Activated T-cell treated with anti-CD3 and anti-CD28 coated beads, Interleukin-2, amount 50 U/mL, for 4 hours (primary cell): Measurements from ENCODE around the gene APLP2. TPM values are rescaled to one million over a fixed set of nuclear protein-coding genes. Genes with fewer than 3 reads are reported as not detected.
"Not testable (repeated sequence)": the region's sequence is repeated elsewhere in the genome, so short reads cannot be mapped to it uniquely, and the experiment has no call there.

Experiments
- ATAC-seq, 2 donors: fragments of 200-7000 bp; cut with Tn5 transposase; one replicate each; pipeline ENCODE4 v1.10.0; 2021
- DNase-seq: peaks from one replicate; pipeline ENCODE4 v3.0.0-alpha.2; 2020
- H3K27me3 Mint-ChIP-seq: one replicate; pipeline ENCODE4 v1.8.0; 2021; ENCODE audit warnings: low read depth, mixed read lengths
- H3K36me3 Mint-ChIP-seq: one replicate; pipeline ENCODE4 v1.8.0; 2022; ENCODE audit warnings: mixed read lengths; ENCODE audit not compliant: insufficient read depth
- H3K4me1 Mint-ChIP-seq: one replicate; pipeline ENCODE4 v1.8.0; 2021; ENCODE audit warnings: low read depth, mixed read lengths
- H3K4me3 Mint-ChIP-seq: one replicate; pipeline ENCODE4 v1.8.0; 2021; ENCODE audit warnings: mild to moderate bottlenecking, moderate library complexity, mixed read lengths
- H3K9me3 Mint-ChIP-seq: one replicate; pipeline ENCODE4 v1.8.0; 2021; ENCODE audit warnings: mixed read lengths
- total RNA-seq, 3 donors: library from RNA; stranded (reverse); gene quantifications; one replicate each; pipeline ENCODE4 v1.2.1, GENCODE V29; 2021

APLP2 gene
- total RNA-seq, 3 donors from 2014 or later: 53.5 to 70.6 (median 60.4) TPM

GRCh38 chr11:130089674-130090073 is 20.0 kb downstream of the APLP2 start:
- Mint-ChIP-seq H3K36me3 (peaks cover 7% of the 10 kb centered on the region), H3K27me3 (no peaks in the 10 kb centered on the region), H3K9me3 (no peaks in the 10 kb centered on the region), H3K4me3 (no peak overlapping the region), H3K4me1 (peaks cover 30% of the 10 kb centered on the region)
- ATAC-seq (no peak), DNase-seq (no peak)

GRCh38 chr11:130090517-130090916 is 20.8 kb downstream of the APLP2 start:
- not testable (repeated sequence) for DNase-seq, H3K4me3 Mint-ChIP-seq, ATAC-seq, H3K27me3 Mint-ChIP-seq, H3K36me3 Mint-ChIP-seq, H3K9me3 Mint-ChIP-seq
- H3K4me1 Mint-ChIP-seq: peaks cover 32% of the 10 kb centered on the region

DNA sequence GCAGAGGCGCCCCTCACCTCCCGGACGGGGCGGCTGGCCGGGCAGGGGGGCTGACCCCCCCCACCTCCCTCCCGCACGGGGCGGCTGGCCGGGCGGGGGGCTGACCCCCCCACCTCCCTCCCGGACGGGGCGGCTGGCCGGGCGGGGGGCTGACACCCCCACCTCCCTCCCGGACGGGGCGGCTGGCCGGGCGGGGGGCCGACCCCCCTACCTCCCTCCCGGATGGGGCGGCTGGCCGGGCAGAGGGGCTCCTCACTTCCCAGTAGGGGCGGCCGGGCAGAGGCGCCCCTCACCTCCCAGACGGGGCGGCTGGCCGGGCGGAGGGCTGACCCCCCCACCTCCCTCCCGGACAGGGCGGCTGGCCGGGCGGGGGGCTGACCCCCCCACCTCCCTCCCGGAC is 21.5 kb downstream of the APLP2 start:
- not testable (repeated sequence) for H3K9me3 Mint-ChIP-seq, H3K4me3 Mint-ChIP-seq, ATAC-seq, H3K27me3 Mint-ChIP-seq, DNase-seq, H3K36me3 Mint-ChIP-seq
- peaks cover 34% of the 10 kb centered on the region for H3K4me1 Mint-ChIP-seq

- H3K4me1 Mint-ChIP-seq: peaks cover 21% of the 10 kb centered on the region
- H3K4me3 Mint-ChIP-seq: no peak overlapping the region
- no peak for DNase-seq
- peaks cover 5% of the 10 kb centered on the region for H3K36me3 Mint-ChIP-seq
- ATAC-seq: no peak
- H3K9me3 Mint-ChIP-seq: no peaks in the 10 kb centered on the region
- H3K27me3 Mint-ChIP-seq: no peaks in the 10 kb centered on the region
These were observed 23.0 kb downstream of the APLP2 start for GRCh38 chr11:130092661-130093060.

DNA sequence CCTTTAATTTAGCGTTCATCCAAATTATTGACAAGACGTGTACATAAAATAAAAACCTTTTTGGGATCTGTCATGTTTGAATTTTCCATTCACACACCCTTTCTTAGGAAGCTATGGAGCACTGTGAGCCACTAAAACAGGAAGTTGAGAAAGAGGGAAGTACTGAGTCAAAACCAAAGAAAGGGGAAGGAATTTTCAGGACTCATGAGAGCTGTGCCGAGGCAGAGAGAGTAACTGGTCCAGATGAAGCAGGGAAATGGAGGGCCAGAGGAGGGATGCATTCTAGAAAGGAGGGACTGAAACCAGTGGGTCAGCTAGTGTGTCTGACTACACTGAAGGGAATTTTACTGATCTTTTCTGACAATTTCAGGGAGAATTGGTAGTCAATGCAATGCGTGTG is 24.9 kb downstream of the APLP2 start:
- peaks cover 5% of the 10 kb centered on the region for H3K36me3 Mint-ChIP-seq
- no peak for DNase-seq
- H3K27me3 Mint-ChIP-seq: no peaks in the 10 kb centered on the region
- H3K4me3 Mint-ChIP-seq: no peak overlapping the region
- H3K9me3 Mint-ChIP-seq: no peaks in the 10 kb centered on the region
- peaks cover 12% of the 10 kb centered on the region for H3K4me1 Mint-ChIP-seq
- ATAC-seq: no peak

DNA sequence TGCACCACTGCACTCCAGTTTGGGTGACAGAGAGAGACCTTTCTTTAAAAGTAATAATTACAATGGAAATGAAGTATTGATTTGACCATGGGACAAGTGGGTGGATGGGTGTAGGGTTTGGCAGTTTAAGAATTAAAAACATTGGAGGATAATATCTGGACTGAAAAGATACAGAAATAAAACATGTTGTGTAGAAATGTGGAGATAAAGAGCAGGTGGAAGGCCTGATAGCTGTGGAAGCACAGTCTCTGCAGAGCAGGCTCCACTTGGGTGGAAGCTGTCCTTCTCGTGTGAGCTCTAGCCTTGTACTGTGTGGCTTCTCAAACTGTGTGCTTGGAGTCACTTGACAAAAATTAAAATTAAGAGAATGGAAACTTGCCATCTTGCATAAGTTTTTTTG is 25.6 kb downstream of the APLP2 start:
- ATAC-seq: no peak
- no peak overlapping the region for H3K4me3 Mint-ChIP-seq
- no peaks in the 10 kb centered on the region for H3K9me3 Mint-ChIP-seq
- peaks cover 5% of the 10 kb centered on the region for H3K36me3 Mint-ChIP-seq
- peaks cover 12% of the 10 kb centered on the region for H3K4me1 Mint-ChIP-seq
- no peaks in the 10 kb centered on the region for H3K27me3 Mint-ChIP-seq
- no peak for DNase-seq

- H3K27me3 Mint-ChIP-seq: no peaks in the 10 kb centered on the region
- H3K9me3 Mint-ChIP-seq: no peaks in the 10 kb centered on the region
- ATAC-seq (no peak), DNase-seq (no peak)
- H3K4me3 Mint-ChIP-seq: no peak overlapping the region
- peaks cover 5% of the 10 kb centered on the region for H3K36me3 Mint-ChIP-seq
- peaks cover 12% of the 10 kb centered on the region for H3K4me1 Mint-ChIP-seq
These were observed 26.3 kb downstream of the APLP2 start for GRCh38 chr11:130096042-130096441.

GRCh38 chr11:130096823-130097222 is 27.1 kb downstream of the APLP2 start:
- DNase-seq: no peak
- Mint-ChIP-seq H3K27me3 (no peaks in the 10 kb centered on the region), H3K36me3 (peaks cover 5% of the 10 kb centered on the region), H3K9me3 (no peaks in the 10 kb centered on the region), H3K4me3 (no peak overlapping the region), H3K4me1 (peaks cover 12% of the 10 kb centered on the region)
- ATAC-seq: no peak

DNA sequence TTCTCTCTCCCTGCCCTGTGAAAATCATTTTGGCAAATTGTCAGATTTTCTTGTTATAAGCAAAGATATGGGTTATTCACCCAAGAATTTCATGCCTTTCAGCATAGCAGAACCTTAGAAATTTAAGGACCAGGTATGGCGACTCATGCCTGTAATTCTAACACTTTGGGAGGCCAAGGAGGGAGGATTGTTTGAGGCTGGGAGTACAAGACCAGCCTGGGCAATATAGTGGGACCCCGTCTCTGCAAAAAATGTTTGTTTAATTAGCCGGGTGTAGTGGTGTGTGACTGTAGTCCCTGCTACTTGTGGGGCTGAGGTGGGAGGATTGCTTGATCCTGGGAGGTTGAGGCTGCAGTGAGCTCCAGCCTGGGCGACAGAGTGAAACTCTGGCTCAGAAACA is 27.6 kb downstream of the APLP2 start:
- Mint-ChIP-seq H3K4me3 (no peak overlapping the region), H3K4me1 (peaks cover 12% of the 10 kb centered on the region), H3K9me3 (no peaks in the 10 kb centered on the region), H3K36me3 (peaks cover 5% of the 10 kb centered on the region), H3K27me3 (no peaks in the 10 kb centered on the region)
- DNase-seq (no peak), ATAC-seq (no peak)

DNA sequence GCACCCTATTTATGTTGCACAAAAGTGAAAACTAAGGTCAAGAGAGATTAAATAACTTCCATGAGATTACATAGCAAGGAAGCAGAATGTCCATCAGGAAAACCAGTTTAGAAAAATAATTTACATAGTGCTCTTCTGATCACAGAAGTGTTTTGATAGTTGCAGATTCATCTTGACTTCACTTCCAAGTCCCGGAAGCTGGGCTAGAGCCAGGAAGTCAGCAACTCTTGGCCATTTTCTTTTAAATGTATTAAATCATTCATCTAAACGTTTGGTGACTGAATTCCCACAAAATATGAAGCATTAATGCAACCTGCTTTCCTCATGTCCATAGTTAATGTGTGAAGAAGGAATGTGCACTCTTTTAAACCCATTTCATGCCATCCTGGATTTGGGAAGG is 29.7 kb downstream of the APLP2 start:
- H3K36me3 Mint-ChIP-seq: no peaks in the 10 kb centered on the region
- peaks cover 12% of the 10 kb centered on the region for H3K4me1 Mint-ChIP-seq

DNA sequence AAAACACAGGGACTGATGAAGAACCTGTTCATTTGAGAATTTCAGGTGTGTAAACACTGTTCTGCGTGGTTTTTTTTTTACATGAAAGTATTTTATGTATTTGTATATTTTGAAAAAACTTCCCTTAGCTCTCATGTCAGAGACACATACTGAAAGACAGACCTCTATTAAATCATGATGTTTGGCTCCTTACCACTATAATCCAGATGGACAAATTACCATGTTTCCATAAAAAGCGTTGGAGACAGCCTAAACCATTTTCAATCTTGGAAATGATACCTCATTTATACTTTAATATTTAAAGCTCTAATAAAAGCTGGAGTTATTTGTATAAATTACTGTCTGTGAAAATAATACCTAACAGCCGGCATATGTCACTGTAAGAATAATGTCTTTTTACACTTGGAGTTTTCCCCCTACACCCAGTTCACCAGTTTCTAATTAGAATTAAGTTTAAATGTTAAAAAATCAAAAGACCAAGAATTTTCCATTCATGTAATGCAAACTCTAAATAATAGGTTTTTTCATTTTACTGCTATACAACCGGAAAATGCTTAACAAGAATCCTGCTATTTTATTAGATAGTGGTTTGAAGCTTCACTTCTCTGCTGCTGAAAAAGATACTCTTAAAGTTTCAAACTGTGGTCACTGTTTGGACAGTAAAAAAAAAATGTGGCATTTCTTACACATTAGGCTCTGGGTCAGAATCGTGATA is 30.8 kb downstream of the APLP2 start:
- H3K9me3 Mint-ChIP-seq: no peaks in the 10 kb centered on the region
- H3K4me3 Mint-ChIP-seq: no peak overlapping the region
- no peaks in the 10 kb centered on the region for H3K27me3 Mint-ChIP-seq
- DNase-seq (no peak), ATAC-seq (no peak)
- peaks cover 8% of the 10 kb centered on the region for H3K4me1 Mint-ChIP-seq
- H3K36me3 Mint-ChIP-seq: no peaks in the 10 kb centered on the region

More for the DNA sequence above, 29.7 kb downstream of the APLP2 start:
- DNase-seq (no peak), ATAC-seq (no peak)
- Mint-ChIP-seq H3K27me3 (no peaks in the 10 kb centered on the region), H3K4me3 (no peak overlapping the region), H3K9me3 (no peaks in the 10 kb centered on the region)

DNA sequence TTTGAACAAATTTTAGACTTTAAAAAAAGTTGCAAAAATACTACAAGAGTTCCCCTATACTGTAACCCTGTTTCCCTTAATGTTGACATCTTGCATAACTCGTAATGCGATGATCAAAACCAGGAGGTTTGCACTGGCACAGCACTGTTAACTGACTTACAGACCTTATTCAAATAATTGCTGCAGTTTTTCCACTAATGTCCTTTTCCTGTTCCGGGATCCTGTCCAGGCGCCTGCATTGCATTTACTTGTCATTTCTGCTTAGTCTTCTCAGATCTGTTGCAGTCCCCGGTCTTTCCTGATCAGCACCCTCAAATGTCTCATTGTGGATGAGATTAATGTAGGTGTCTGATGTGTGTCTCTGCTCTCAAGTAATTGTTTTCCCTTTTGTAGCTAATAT is 32.0 kb downstream of the APLP2 start:
- Mint-ChIP-seq H3K4me3 (no peak overlapping the region), H3K4me1 (peaks cover 5% of the 10 kb centered on the region), H3K9me3 (no peaks in the 10 kb centered on the region), H3K27me3 (no peaks in the 10 kb centered on the region), H3K36me3 (no peaks in the 10 kb centered on the region)
- ATAC-seq (no peak), DNase-seq (no peak)

DNA sequence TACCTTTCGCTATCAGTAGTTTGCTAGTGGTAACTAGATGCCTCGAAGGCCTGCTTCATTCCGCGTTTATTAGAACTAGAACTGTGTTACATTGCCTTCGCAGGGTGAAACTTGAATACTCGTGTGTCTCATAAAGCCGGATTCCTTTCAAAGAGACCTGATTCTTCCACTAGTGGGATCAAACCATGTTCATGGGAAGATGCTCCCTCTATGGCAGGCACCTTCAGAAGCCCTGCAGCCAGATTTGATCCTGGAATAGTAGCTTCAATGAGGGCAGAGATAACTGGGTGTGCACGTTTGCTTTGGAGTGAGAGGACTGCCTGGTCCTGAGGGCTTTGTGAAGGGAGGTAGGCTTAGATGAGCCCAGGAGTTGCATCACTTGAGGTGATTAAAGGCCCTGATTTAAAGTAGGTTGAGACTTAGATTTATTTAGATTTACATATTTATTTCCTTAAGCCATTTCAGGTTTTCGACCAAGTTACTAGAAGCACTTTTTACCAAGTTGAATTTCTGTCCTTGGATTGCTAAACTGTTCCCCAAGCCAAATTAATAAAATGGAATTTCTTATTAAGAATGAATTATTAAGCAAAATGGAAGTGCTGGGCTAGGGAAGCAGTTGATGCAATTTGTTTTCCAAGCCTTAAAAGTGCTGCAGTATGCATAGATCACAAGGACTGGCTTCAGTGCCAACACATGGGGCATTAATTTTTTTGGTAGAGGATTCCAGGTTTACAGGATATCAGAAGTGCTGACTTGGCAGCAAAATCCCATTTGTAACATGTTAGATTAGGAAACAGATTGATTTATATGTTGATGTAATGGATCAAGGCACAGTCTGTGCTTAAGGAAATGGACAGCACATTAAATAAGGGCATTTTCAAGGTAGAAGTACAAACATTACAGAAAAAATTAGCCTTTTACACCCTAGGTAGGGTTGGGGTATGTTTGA is 32.9 kb downstream of the APLP2 start:
- Mint-ChIP-seq H3K4me3 (no peak overlapping the region), H3K4me1 (peaks cover 5% of the 10 kb centered on the region), H3K9me3 (no peaks in the 10 kb centered on the region), H3K36me3 (no peaks in the 10 kb centered on the region), H3K27me3 (no peaks in the 10 kb centered on the region)
- ATAC-seq (no peak), DNase-seq (no peak)

- no peak for DNase-seq
- no peaks in the 10 kb centered on the region for H3K9me3 Mint-ChIP-seq
- no peaks in the 10 kb centered on the region for H3K36me3 Mint-ChIP-seq
- ATAC-seq: no peak
- H3K4me3 Mint-ChIP-seq: no peak overlapping the region
- H3K27me3 Mint-ChIP-seq: no peaks in the 10 kb centered on the region
- H3K4me1 Mint-ChIP-seq: peaks cover 5% of the 10 kb centered on the region
These were observed 33.7 kb downstream of the APLP2 start for GRCh38 chr11:130103296-130103814.
